ENCODE data around the gene CFDP1. TPM values are rescaled to one million over a fixed set of nuclear protein-coding genes. Genes with fewer than 3 reads are reported as not detected.

Gene CFDP1
- total RNA-seq, 1 donor from 2014 or later, result 49.0 TPM

DNA sequence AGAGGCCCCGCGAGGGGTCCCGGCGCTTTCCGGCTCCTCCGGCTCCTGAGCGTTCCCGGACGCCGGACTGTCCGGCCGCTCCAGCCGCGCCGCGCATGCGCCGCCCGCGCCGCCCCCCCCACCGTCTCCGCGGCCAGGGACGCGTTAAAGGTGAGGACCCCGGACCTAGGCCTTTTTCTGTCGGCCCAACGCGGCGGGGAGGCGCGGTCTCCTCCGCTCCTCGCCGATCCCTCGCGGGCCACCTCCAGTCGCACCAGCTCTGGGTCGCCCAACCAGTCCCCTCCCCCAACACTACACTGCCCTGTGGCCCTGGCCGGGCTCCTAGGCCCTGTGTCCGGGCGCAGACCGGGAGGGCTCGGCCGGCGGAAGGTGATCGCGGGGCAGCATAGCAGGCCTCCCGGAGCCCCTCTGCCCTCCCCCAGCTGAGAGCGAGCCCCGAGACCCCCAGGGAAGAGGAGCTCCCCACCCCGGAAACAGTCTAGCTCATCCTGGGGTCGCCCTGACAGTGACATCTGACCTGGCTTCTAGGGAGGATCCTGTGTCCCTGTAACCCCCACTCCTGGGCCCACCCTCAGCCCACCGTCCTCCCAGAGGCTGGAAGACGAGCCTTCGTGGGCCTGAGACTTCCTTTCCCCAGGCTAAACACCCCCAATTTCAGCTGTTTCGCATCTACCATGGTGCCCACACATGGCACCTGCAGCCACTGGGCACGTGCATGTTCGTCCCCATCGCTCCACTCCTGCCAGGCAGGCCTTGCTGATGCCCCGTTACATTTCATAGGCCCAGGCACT, 167.2 kb downstream of the CFDP1 start:
- Histone ChIP-seq H3K27ac (peak overlapping the region; percentile 93), H3K4me1 (peaks cover 43% of the 10 kb centered on the region), H3K27me3 (peaks cover 4% of the 10 kb centered on the region), H3K36me3 (no peaks in the 10 kb centered on the region), H3K9me3 (no peaks in the 10 kb centered on the region), H3K4me3 (peak overlapping the region; percentile 97)
- DNase-seq (peak; percentile 91), ATAC-seq (peak; percentile 80)
- TF ChIP-seq, protein P1, sequence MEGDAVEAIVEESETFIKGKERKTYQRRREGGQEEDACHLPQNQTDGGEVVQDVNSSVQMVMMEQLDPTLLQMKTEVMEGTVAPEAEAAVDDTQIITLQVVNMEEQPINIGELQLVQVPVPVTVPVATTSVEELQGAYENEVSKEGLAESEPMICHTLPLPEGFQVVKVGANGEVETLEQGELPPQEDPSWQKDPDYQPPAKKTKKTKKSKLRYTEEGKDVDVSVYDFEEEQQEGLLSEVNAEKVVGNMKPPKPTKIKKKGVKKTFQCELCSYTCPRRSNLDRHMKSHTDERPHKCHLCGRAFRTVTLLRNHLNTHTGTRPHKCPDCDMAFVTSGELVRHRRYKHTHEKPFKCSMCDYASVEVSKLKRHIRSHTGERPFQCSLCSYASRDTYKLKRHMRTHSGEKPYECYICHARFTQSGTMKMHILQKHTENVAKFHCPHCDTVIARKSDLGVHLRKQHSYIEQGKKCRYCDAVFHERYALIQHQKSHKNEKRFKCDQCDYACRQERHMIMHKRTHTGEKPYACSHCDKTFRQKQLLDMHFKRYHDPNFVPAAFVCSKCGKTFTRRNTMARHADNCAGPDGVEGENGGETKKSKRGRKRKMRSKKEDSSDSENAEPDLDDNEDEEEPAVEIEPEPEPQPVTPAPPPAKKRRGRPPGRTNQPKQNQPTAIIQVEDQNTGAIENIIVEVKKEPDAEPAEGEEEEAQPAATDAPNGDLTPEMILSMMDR (IDR thresholded peaks at IDR 0.05), result no peak
- intact Hi-C loops (cut with DNase I), result no loop called here

GRCh38 chr16:75264999-75265910, 168.0 kb downstream of the CFDP1 start:
- H3K4me3 ChIP-seq, result peak overlapping the region; percentile 97
- ATAC-seq (peak; percentile 38), DNase-seq (peak; percentile 76)
- peaks cover 4% of the 10 kb centered on the region for H3K27me3 ChIP-seq
- H3K36me3 ChIP-seq, result no peaks in the 10 kb centered on the region
- no peaks in the 10 kb centered on the region for H3K9me3 ChIP-seq
- H3K27ac ChIP-seq, result peak overlapping the region; percentile 93
- intact Hi-C loops (cut with DNase I), result no loop called here
- peaks cover 48% of the 10 kb centered on the region for H3K4me1 ChIP-seq
- TF ChIP-seq, protein P1 (IDR thresholded peaks at IDR 0.05), result no peak

- Histone ChIP-seq H3K9me3 (no peaks in the 10 kb centered on the region), H3K27me3 (peaks cover 4% of the 10 kb centered on the region), H3K4me1 (peaks cover 48% of the 10 kb centered on the region), H3K36me3 (no peaks in the 10 kb centered on the region), H3K4me3 (peak overlapping the region; percentile 97), H3K27ac (peak overlapping the region; percentile 93)
- no peak for DNase-seq
- intact Hi-C loops (cut with DNase I), result no loop called here
- no peak for ATAC-seq
- TF ChIP-seq, protein P1 (IDR thresholded peaks at IDR 0.05), result no peak
Observed at GRCh38 chr16:75264457-75264998, 168.8 kb downstream of the CFDP1 start.

- TF ChIP-seq, protein P1 (IDR thresholded peaks at IDR 0.05), result no peak
- Histone ChIP-seq H3K4me1 (peaks cover 48% of the 10 kb centered on the region), H3K9me3 (no peaks in the 10 kb centered on the region), H3K27me3 (peaks cover 4% of the 10 kb centered on the region), H3K36me3 (no peaks in the 10 kb centered on the region), H3K4me3 (peak overlapping the region; percentile 97), H3K27ac (peak overlapping the region; percentile 93)
- intact Hi-C loops (cut with DNase I), result no loop called here
- no peak for ATAC-seq
- no peak for DNase-seq
Observed at GRCh38 chr16:75263963-75264445, 169.3 kb downstream of the CFDP1 start.

DNA sequence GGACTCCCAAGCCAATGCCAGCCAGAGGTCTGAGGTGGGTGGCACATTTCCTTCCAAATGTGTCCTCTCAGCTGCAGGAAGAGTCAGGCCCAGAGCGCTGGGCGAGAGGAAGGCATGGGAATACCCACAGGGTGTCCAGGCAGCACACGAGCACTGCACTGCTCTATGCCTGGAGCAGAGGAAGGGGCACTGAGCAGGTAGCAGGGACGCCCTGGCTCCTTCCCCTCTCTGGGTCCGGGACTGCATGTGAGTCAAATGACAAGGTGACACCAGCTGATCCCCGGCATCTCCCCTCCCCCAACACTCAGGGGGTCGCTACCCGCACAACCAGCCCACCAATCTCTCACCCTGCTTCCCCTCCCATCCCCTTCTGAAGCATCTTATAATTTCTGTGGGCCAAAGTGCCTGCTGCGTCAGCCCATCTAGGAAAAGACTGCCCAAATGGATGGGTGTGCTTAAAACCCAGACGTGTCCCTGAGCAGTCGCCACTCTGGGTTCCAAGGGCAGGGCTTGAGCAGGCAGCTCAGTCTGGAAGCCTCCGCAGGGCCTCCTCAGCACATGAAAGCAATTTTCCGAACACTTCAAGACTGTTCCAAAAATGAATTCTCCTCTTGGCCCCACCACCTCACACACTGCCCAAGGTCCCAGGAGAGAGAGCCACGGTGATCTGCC, 169.9 kb downstream of the CFDP1 start:
- Histone ChIP-seq H3K9me3 (no peaks in the 10 kb centered on the region), H3K4me1 (peaks cover 51% of the 10 kb centered on the region), H3K27ac (peak overlapping the region; percentile 93), H3K4me3 (peak overlapping the region; percentile 97), H3K36me3 (no peaks in the 10 kb centered on the region), H3K27me3 (peaks cover 4% of the 10 kb centered on the region)
- intact Hi-C loops (cut with DNase I), result no loop called here
- DNase-seq (no peak), ATAC-seq (no peak)
- TF ChIP-seq, protein P1 (IDR thresholded peaks at IDR 0.05), result no peak
